ENCODE results near the gene DIP2A.

- TF ChIP-seq CTCF (IDR thresholded peaks at IDR 0.05) (no peak), EP300 (IDR thresholded peaks at IDR 0.05) (no peak)
These were observed 160.2 kb downstream of the DIP2A start for GRCh38 chr21:46618738-46619379.

All from ovary (tissue), 3 donors.